K562 (cell line): Measurements from ENCODE around the gene TLE6. TPM values are rescaled to one million over a fixed set of nuclear protein-coding genes. Genes with fewer than 3 reads are reported as not detected.
A peak's percentile ranks its signal among the peaks of the same experiment; 100 is the strongest.

Source experiments
- BMI1 ChIP-seq: fragments of 150-350 bp; IDR thresholded peaks from 2 replicates; pipeline ENCODE4 v1.6.1; 2014; ENCODE audit warnings: low read length
- CTBP1 ChIP-seq: fragments of 450-650 bp; IDR thresholded peaks from 2 replicates; pipeline ENCODE4 v1.6.1; 2016; ENCODE audit warnings: borderline replicate concordance
- DEAF1 ChIP-seq: fragments of 450-650 bp; formaldehyde crosslinking; IDR thresholded peaks from 2 replicates; pipeline ENCODE4 v1.4.0; 2020; ENCODE audit warnings: mild to moderate bottlenecking, moderate library complexity
- E2F8 ChIP-seq: fragments of 450-650 bp; IDR thresholded peaks from 2 replicates; pipeline ENCODE4 v1.7.1; 2018; ENCODE audit warnings: mild to moderate bottlenecking, low read depth; ENCODE audit not compliant: partially characterized antibody
- ETS1 ChIP-seq: conservative IDR thresholded peaks from 2 replicates; pipeline ENCODE4 v1.6.1; 2011; ENCODE audit warnings: low read depth, mild to moderate bottlenecking, low read length; ENCODE audit not compliant: control insufficient read depth
- MLLT1 ChIP-seq, 2 experiments: fragments of 450-650 bp; IDR thresholded peaks; 2 replicates each; pipeline ENCODE4 v1.6.1; 2016
- MTA3 ChIP-seq: fragments of 450-650 bp; formaldehyde crosslinking; IDR thresholded peaks from 2 replicates; pipeline ENCODE4 v1.6.1; 2017; ENCODE audit warnings: mild to moderate bottlenecking, borderline replicate concordance
- NCOA6 ChIP-seq: fragments of 450-650 bp; IDR thresholded peaks from 2 replicates; pipeline ENCODE4 v1.6.1; 2017; ENCODE audit warnings: mild to moderate bottlenecking
- NFIX ChIP-seq: fragments of 250-450 bp; sonication (Bioruptor Pico); IDR thresholded peaks from 2 replicates; pipeline ENCODE4 v1.4.0; 2020; ENCODE audit warnings: low read depth, mild to moderate bottlenecking, moderate library complexity
- POLR2G ChIP-seq: fragments of 200-400 bp; formaldehyde crosslinking; IDR thresholded peaks from 2 replicates; pipeline ENCODE4 v1.6.1; 2017; ENCODE audit warnings: low read depth, mild to moderate bottlenecking, antibody characterized with exemption, low read length, moderate library complexity
- THRA ChIP-seq: fragments of 450-650 bp; IDR thresholded peaks from 2 replicates; pipeline ENCODE4 v1.6.1; 2017; ENCODE audit warnings: mild to moderate bottlenecking, moderate library complexity
- ZEB2 ChIP-seq: fragments of 450-650 bp; IDR thresholded peaks from 2 replicates; pipeline ENCODE4 v1.6.1; 2016
- ZNF639 ChIP-seq, 2 experiments: fragments of 200-800 bp in 1 of 2; sonication (Bioruptor generic) in 1 of 2; sonication (generic) in 1 of 2; formaldehyde crosslinking in 1 of 2; IDR thresholded peaks in 1 of 2; conservative IDR thresholded peaks in 1 of 2; 2 replicates each; pipeline versions ENCODE4 v1.5.0 to v1.6.1; 2016 to 2020; ENCODE audit warnings: missing compliant biosample characterization in 1 of 2, missing genetic modification characterization in 1 of 2, missing genetic modification reagents in 1 of 2
- ZNF740 ChIP-seq, 3 experiments: fragments of 200-800 bp in 1 of 3; sonication (Bioruptor generic) in 1 of 3; sonication (generic) in 1 of 3; formaldehyde crosslinking in 1 of 3; IDR thresholded peaks; 2 replicates each; pipeline versions ENCODE4 v1.6.1 to v1.8.0; 2016 to 2022; ENCODE audit warnings: mild to moderate bottlenecking in 2 of 3, missing compliant biosample characterization in 2 of 3, missing genetic modification characterization in 2 of 3, missing genetic modification reagents in 1 of 3
- polyA plus RNA-seq, 8 experiments: library from polyadenylated mRNA; depleted of rRNA in 4 of 8; stranded (reverse) in 5 of 8; unstranded in 3 of 8; fragments of >200 nt; fragmentation: Nextera tagmentation in 2 of 8; fragmentation: Illumina TruSeq in 1 of 8; extraction: Ambion mirVana in 2 of 8; extraction: Trizol in 1 of 8; gene quantifications; 2 replicates each; pipeline versions ENCODE4 v1.2.1 to v1.2.3, GENCODE V29; 2011 to 2014; ENCODE audit warnings: inconsistent platforms in 1 of 8, missing spikeins in 1 of 8
- total RNA-seq, 7 experiments: library from RNA; depleted of rRNA in 6 of 7; stranded (reverse); fragments of >200 nt in 6 of 7; fragmentation: Illumina TruSeq in 2 of 7; extraction: Trizol in 2 of 7; gene quantifications; 2 replicates each; pipeline versions ENCODE4 v1.2.1 to v1.2.3, GENCODE V29; 2011 to 2021; ENCODE audit warnings: low replicate concordance in 1 of 7

The TLE6 gene
- total and polyA plus RNA-seq, 9 of the 15 experiments (the other 6 are each of a cell fraction or from before 2014, with no cell fraction given), result 1.1 to 6.1 (median 2.5) TPM

- peak; percentile 70 for TF ChIP-seq E2F8
- no peak for TF ChIP-seq BMI1
- no peak for TF ChIP-seq POLR2G
- peak; percentile 28; the same call in 1 of the 2 replicates for TF ChIP-seq ZEB2
- TF ChIP-seq MTA3, result peak; percentile 96
- TF ChIP-seq DEAF1 (CRISPR knock-in tag), result peak; percentile 94
- 0 out of 4 replicates have a peak, but pooled peaks of 1 of the 2 experiments have one; percentile 29 for TF ChIP-seq ZNF639 (CRISPR knock-in tag; conservative IDR thresholded peaks at IDR 0.05 in 1 of 2, IDR thresholded peaks at IDR 0.05 in 1 of 2)
- TF ChIP-seq MLLT1 (IDR thresholded peaks at IDR 0.05), result 0 out of 4 replicates have a peak, but pooled peaks of 1 of the 2 experiments have one; percentile 32
- no peak for TF ChIP-seq ZNF740 (CRISPR knock-in tag; IDR thresholded peaks at IDR 0.05)
- TF ChIP-seq ZNF740 (tag; IDR thresholded peaks at IDR 0.05), result no peak
- TF ChIP-seq NFIX (CRISPR knock-in tag), result peak; percentile 64; the same call in 1 of the 2 replicates
- TF ChIP-seq NCOA6, result no peak
- TF ChIP-seq CTBP1, result peak; percentile 62; the same call in 1 of the 2 replicates
- TF ChIP-seq ETS1, result no peak
- TF ChIP-seq THRA, result no peak
These were observed 15.2 kb upstream of the TLE6 start (continued) for GRCh38 chr19:2962018-2962670.
